HepG2 (cell line): ENCODE results near the gene ARHGEF38. TPM values are rescaled to one million over a fixed set of nuclear protein-coding genes. Genes with fewer than 3 reads are reported as not detected.
A peak's percentile ranks its signal among the peaks of the same experiment; 100 is the strongest.

Experiments
- CBX2 ChIP-seq, 2 experiments: fragments of 200-600 bp in 1 of 2; sonication (generic); formaldehyde crosslinking in 1 of 2; IDR thresholded peaks; 2 replicates each; pipeline versions ENCODE4 v1.7.0 to v1.8.1; 2018 to 2022; ENCODE audit warnings: low read depth in 2 of 2, low read length in 1 of 2, mild to moderate bottlenecking in 1 of 2, missing genetic modification reagents in 1 of 2
- DR1 ChIP-seq: sonication (generic); formaldehyde crosslinking; IDR thresholded peaks from 2 replicates; pipeline ENCODE4 v1.8.0; 2021; ENCODE audit warnings: mild to moderate bottlenecking, missing genetic modification reagents, inconsistent platforms
- FOSL1 ChIP-seq: sonication (generic); formaldehyde crosslinking; IDR thresholded peaks from 2 replicates; pipeline ENCODE4 v1.9.0; 2021; ENCODE audit warnings: missing genetic modification reagents, borderline replicate concordance
- HMG20A ChIP-seq: IDR thresholded peaks from 2 replicates; pipeline ENCODE4 v1.6.1; 2016; ENCODE audit warnings: borderline replicate concordance
- HNRNPUL1 ChIP-seq: fragments of 200-400 bp; formaldehyde crosslinking; IDR thresholded peaks from 2 replicates; pipeline ENCODE4 v1.6.1; 2017; ENCODE audit warnings: low read depth, mild to moderate bottlenecking, low read length, moderate library complexity
- KDM2A ChIP-seq: sonication (generic); formaldehyde crosslinking; IDR thresholded peaks from 2 replicates; pipeline ENCODE4 v1.4.0; 2020; ENCODE audit warnings: low read depth, missing genetic modification reagents, borderline replicate concordance
- MTF1 ChIP-seq: sonication (generic); formaldehyde crosslinking; IDR thresholded peaks from 2 replicates; pipeline ENCODE4 v1.5.0; 2020; ENCODE audit warnings: missing genetic modification reagents
- NFIB ChIP-seq: sonication (generic); formaldehyde crosslinking; IDR thresholded peaks from 2 replicates; pipeline ENCODE4 v1.9.0; 2021; ENCODE audit warnings: missing genetic modification reagents, mild to moderate bottlenecking, borderline replicate concordance
- PAX8 ChIP-seq: sonication (generic); formaldehyde crosslinking; IDR thresholded peaks from 2 replicates; pipeline ENCODE4 v1.8.0; 2022; ENCODE audit warnings: mild to moderate bottlenecking, missing genetic modification reagents, borderline replicate concordance
- PHF8 ChIP-seq: sonication (generic); formaldehyde crosslinking; IDR thresholded peaks from 2 replicates; pipeline ENCODE4 v1.5.0; 2020; ENCODE audit warnings: missing genetic modification reagents
- SETDB1 ChIP-seq: sonication (generic); formaldehyde crosslinking; IDR thresholded peaks from 2 replicates; pipeline ENCODE4 v1.5.1; 2020; ENCODE audit warnings: missing genetic modification reagents, mild to moderate bottlenecking, borderline replicate concordance
- SIN3B ChIP-seq: fragments of 150-350 bp; IDR thresholded peaks from 2 replicates; pipeline ENCODE4 v1.6.1; 2014; ENCODE audit warnings: low read length
- TBP ChIP-seq: sonication (generic); formaldehyde crosslinking; IDR thresholded peaks from 2 replicates; pipeline ENCODE4 v1.5.0; 2020; ENCODE audit warnings: missing genetic modification reagents
- TBX2 ChIP-seq: sonication (generic); formaldehyde crosslinking; IDR thresholded peaks from 2 replicates; pipeline ENCODE4 v1.5.0; 2020; ENCODE audit warnings: missing genetic modification reagents, mild to moderate bottlenecking, borderline replicate concordance
- ZBTB7B ChIP-seq: sonication (generic); formaldehyde crosslinking; IDR thresholded peaks from 2 replicates; pipeline ENCODE4 v1.4.0; 2020; ENCODE audit warnings: missing genetic modification reagents
- ZNF30 ChIP-seq: sonication (generic); formaldehyde crosslinking; IDR thresholded peaks from 2 replicates; pipeline ENCODE4 v1.5.0; 2020; ENCODE audit warnings: mild to moderate bottlenecking, missing genetic modification reagents
- ZNF510 ChIP-seq: sonication (generic); formaldehyde crosslinking; IDR thresholded peaks from 2 replicates; pipeline ENCODE4 v1.4.0; 2020; ENCODE audit warnings: low read depth, mild to moderate bottlenecking, missing genetic modification reagents
- ZNF788 ChIP-seq: sonication (generic); formaldehyde crosslinking; IDR thresholded peaks from 2 replicates; pipeline ENCODE4 v1.5.0; 2020; ENCODE audit warnings: mild to moderate bottlenecking, missing genetic modification reagents, borderline replicate concordance
- polyA plus RNA-seq, 8 experiments: library from polyadenylated mRNA; depleted of rRNA in 3 of 8; stranded (reverse) in 7 of 8; unstranded in 1 of 8; fragments of >200 nt; fragmentation: Illumina TruSeq in 4 of 8; extraction: Trizol in 4 of 8; gene quantifications; 2 replicates each; pipeline versions ENCODE4 v1.2.1 to v1.2.3, GENCODE V29; 2011 to 2016; ENCODE audit warnings: low read depth in 4 of 8, missing spikeins in 1 of 8, mixed read lengths in 1 of 8; ENCODE audit not compliant: insufficient read depth in 1 of 8
- total RNA-seq, 5 experiments: library from RNA; depleted of rRNA; stranded (reverse); fragments of >200 nt; fragmentation: Illumina TruSeq; extraction: Trizol; gene quantifications; 2 replicates each; pipeline ENCODE4 v1.2.3, GENCODE V29; 2016; ENCODE audit warnings: low read depth in 1 of 5
- TF ChIP-seq, protein P1 (sequence below): IDR thresholded peaks from 2 replicates; pipeline ENCODE4 v1.6.1; 2016; ENCODE audit warnings: mild to moderate bottlenecking, missing biosample characterization, missing genetic modification reagents
- TF ChIP-seq, protein P2 (sequence below): sonication (generic); formaldehyde crosslinking; IDR thresholded peaks from 2 replicates; pipeline ENCODE4; 2020; ENCODE audit warnings: missing genetic modification reagents, mild to moderate bottlenecking, borderline replicate concordance
- TF ChIP-seq, protein P3 (sequence below): sonication (generic); formaldehyde crosslinking; IDR thresholded peaks from 2 replicates; pipeline ENCODE4 v1.5.0; 2020; ENCODE audit warnings: mild to moderate bottlenecking, missing genetic modification reagents, moderate library complexity
- TF ChIP-seq, protein P4 (sequence below): sonication (generic); formaldehyde crosslinking; conservative IDR thresholded peaks from 2 replicates; pipeline ENCODE4 v1.5.0; 2020; ENCODE audit warnings: missing genetic modification reagents

The ARHGEF38 gene
- total and polyA plus RNA-seq, 2 of the 13 experiments (the other 11 are each of a cell fraction or from before 2014, with no cell fraction given), result not detected

DNA sequence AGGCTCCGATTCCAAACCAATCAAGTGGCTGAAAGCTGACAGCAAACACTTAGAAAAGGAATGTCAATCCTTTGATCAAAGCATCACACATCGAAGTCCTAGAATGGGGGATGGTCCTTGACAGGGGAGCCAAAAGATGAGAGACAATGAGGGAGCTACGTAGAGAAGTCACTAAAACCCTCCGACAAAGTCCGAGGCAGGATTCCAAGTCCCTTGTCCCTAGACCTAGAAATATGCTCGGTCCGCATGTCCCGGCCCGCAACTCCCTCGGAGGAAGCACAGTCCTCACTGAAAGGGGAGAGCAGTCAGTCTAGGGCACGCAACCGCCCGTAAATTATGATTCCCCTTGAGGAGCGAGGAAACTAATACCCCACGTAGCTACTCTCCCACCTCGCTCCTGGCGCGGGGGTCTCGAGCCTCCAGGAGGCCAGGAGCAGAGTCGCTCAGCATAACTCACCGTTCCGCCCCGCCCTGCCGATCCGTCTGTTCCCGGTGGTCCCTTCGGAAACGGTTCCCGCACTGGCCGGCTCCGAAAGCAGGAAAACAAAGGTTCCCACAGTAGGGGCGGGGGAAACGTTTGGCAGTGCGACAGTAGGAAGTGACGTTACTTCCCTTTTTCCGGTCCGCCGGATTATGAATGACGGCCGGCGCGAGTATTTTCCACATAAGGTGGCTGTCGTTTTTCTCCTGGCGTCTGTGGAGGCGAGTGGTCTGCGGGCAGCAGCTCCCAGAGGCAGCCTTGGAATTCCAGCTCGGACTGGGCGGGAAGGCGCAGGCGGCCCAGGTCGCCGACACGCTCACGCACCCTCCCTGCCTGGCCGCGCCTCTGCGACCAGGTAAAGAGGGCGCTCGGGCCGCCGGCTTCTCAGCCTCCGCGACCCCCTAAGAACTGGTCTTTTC, 156.0 kb downstream of the ARHGEF38 start, which contains the start of the genes GSTCD and INTS12 (continued):
- TF ChIP-seq, protein P1, sequence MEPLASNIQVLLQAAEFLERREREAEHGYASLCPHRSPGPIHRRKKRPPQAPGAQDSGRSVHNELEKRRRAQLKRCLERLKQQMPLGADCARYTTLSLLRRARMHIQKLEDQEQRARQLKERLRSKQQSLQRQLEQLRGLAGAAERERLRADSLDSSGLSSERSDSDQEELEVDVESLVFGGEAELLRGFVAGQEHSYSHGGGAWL, result peak; percentile 94; the same call in 1 of the 2 replicates
- TF ChIP-seq CBX2 (IDR thresholded peaks at IDR 0.05; ENCODE audit: low read depth, low read length) (no peak; the same call in 1 of the 2 replicates), CBX2 (CRISPR knock-in tag; IDR thresholded peaks at IDR 0.05; ENCODE audit: low read depth) (no peak), TBP (CRISPR knock-in tag) (0 out of 2 replicates have a peak, but pooled peaks have one; percentile 42), HMG20A (peak; percentile 39; the same call in 1 of the 2 replicates), SIN3B (peak; percentile 94), DR1 (CRISPR knock-in tag) (peak; percentile 93), PHF8 (CRISPR knock-in tag) (peak; percentile 98), ZNF510 (peak; percentile 93), ZNF788 (peak; percentile 100), MTF1 (no peak), ZNF30 (CRISPR knock-in tag) (0 out of 2 replicates have a peak, but pooled peaks have one; percentile 62), TBX2 (peak; percentile 82), KDM2A (peak; percentile 100), PAX8 (CRISPR knock-in tag) (no peak), FOSL1 (CRISPR knock-in tag) (no peak; the same call in 1 of the 2 replicates), HNRNPUL1 (no peak), ZBTB7B (CRISPR knock-in tag) (peak; percentile 94; the same call in 1 of the 2 replicates), NFIB (CRISPR knock-in tag) (no peak), SETDB1 (CRISPR knock-in tag) (no peak)
- TF ChIP-seq, protein P2, sequence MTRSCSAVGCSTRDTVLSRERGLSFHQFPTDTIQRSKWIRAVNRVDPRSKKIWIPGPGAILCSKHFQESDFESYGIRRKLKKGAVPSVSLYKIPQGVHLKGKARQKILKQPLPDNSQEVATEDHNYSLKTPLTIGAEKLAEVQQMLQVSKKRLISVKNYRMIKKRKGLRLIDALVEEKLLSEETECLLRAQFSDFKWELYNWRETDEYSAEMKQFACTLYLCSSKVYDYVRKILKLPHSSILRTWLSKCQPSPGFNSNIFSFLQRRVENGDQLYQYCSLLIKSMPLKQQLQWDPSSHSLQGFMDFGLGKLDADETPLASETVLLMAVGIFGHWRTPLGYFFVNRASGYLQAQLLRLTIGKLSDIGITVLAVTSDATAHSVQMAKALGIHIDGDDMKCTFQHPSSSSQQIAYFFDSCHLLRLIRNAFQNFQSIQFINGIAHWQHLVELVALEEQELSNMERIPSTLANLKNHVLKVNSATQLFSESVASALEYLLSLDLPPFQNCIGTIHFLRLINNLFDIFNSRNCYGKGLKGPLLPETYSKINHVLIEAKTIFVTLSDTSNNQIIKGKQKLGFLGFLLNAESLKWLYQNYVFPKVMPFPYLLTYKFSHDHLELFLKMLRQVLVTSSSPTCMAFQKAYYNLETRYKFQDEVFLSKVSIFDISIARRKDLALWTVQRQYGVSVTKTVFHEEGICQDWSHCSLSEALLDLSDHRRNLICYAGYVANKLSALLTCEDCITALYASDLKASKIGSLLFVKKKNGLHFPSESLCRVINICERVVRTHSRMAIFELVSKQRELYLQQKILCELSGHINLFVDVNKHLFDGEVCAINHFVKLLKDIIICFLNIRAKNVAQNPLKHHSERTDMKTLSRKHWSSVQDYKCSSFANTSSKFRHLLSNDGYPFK (CRISPR knock-in tag), result peak; percentile 96
- TF ChIP-seq, protein P3, sequence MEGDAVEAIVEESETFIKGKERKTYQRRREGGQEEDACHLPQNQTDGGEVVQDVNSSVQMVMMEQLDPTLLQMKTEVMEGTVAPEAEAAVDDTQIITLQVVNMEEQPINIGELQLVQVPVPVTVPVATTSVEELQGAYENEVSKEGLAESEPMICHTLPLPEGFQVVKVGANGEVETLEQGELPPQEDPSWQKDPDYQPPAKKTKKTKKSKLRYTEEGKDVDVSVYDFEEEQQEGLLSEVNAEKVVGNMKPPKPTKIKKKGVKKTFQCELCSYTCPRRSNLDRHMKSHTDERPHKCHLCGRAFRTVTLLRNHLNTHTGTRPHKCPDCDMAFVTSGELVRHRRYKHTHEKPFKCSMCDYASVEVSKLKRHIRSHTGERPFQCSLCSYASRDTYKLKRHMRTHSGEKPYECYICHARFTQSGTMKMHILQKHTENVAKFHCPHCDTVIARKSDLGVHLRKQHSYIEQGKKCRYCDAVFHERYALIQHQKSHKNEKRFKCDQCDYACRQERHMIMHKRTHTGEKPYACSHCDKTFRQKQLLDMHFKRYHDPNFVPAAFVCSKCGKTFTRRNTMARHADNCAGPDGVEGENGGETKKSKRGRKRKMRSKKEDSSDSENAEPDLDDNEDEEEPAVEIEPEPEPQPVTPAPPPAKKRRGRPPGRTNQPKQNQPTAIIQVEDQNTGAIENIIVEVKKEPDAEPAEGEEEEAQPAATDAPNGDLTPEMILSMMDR (CRISPR knock-in tag), result peak; percentile 42; the same call in 1 of the 2 replicates
- TF ChIP-seq, protein P4, sequence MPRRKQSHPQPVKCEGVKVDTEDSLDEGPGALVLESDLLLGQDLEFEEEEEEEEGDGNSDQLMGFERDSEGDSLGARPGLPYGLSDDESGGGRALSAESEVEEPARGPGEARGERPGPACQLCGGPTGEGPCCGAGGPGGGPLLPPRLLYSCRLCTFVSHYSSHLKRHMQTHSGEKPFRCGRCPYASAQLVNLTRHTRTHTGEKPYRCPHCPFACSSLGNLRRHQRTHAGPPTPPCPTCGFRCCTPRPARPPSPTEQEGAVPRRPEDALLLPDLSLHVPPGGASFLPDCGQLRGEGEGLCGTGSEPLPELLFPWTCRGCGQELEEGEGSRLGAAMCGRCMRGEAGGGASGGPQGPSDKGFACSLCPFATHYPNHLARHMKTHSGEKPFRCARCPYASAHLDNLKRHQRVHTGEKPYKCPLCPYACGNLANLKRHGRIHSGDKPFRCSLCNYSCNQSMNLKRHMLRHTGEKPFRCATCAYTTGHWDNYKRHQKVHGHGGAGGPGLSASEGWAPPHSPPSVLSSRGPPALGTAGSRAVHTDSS (CRISPR knock-in tag), result no peak
